Esophagus muscularis mucosa (tissue), 4 donors: ENCODE data around the gene LTC4S. TPM values are rescaled to one million over a fixed set of nuclear protein-coding genes. Genes with fewer than 3 reads are reported as not detected.

ENCODE experiments used
- DNase-seq: peaks from one replicate; pipeline ENCODE4 v3.0.0-alpha.2; 2017; ENCODE audit errors: extremely low spot score
- H3K27ac ChIP-seq, 4 donors: fragments of 200-600 bp; sonication (generic); replicated peaks in 1 of 4; 1 replicate in 3 of 4; 2 replicates in 1 of 4; pipeline ENCODE4 v1.5.1; 2016 to 2019; ENCODE audit warnings: mild to moderate bottlenecking in 1 of 4
- H3K27me3 ChIP-seq, 4 donors: fragments of 200-600 bp; sonication (generic); one replicate each; pipeline versions ENCODE4 v1.5.1 to v1.6.0; 2016 to 2019
- H3K36me3 ChIP-seq, 4 donors: fragments of 200-600 bp; sonication (generic); one replicate each; pipeline ENCODE4 v1.5.1; 2016 to 2019
- H3K4me1 ChIP-seq, 4 donors: fragments of 200-600 bp; sonication (generic); one replicate each; pipeline ENCODE4 v1.5.1; 2016 to 2019
- H3K4me3 ChIP-seq, 4 donors: fragments of 200-600 bp; sonication (generic); 1 replicate in 2 of 4; 2 replicates in 2 of 4; pipeline ENCODE4 v1.5.1; 2016 to 2019; ENCODE audit warnings: mild to moderate bottlenecking in 4 of 4, moderate library complexity in 1 of 4
- H3K9me3 ChIP-seq, 4 donors: fragments of 200-600 bp; sonication (generic); 1 replicate in 3 of 4; 2 replicates in 1 of 4; pipeline ENCODE4 v1.5.1; 2016 to 2019
- CTCF ChIP-seq, 3 experiments: fragments of 200-600 bp in 2 of 3; fragments of 450-650 bp in 1 of 3; sonication (generic) in 2 of 3; IDR thresholded peaks; one replicate each; pipeline ENCODE4 v1.5.1; 2017 to 2019; ENCODE audit warnings: antibody characterized with exemption in 3 of 3, mild to moderate bottlenecking in 2 of 3, moderate library complexity in 1 of 3
- EP300 ChIP-seq: sonication (generic); formaldehyde crosslinking; IDR thresholded peaks from one replicate; pipeline ENCODE4 v1.6.1; 2017; ENCODE audit warnings: antibody characterized with exemption
- POLR2A ChIP-seq: fragments of 450-650 bp; IDR thresholded peaks from one replicate; pipeline ENCODE4 v1.6.1; 2017; ENCODE audit warnings: antibody characterized with exemption, moderate library complexity, mild to moderate bottlenecking, low read depth
- POLR2AphosphoS5 ChIP-seq, 2 donors: sonication (generic); formaldehyde crosslinking; IDR thresholded peaks; one replicate each; pipeline ENCODE4 v1.6.1; 2017; ENCODE audit warnings: antibody characterized with exemption in 2 of 2
- WGBS: methylation state at CpG from one replicate; pipeline ENCODE4 v1.1.5; 2018; 5-methylcytosine and 5-hydroxymethylcytosine counted together
- intact Hi-C: fragments of 100-400 bp; cut with DNase I; formaldehyde crosslinking; loops from one replicate; pipeline ENCODE4 v1.15.1; 2023
- total RNA-seq, 4 donors: library from RNA; depleted of rRNA; stranded (reverse); fragments of >200 nt; gene quantifications; one replicate each; pipeline versions ENCODE4 v1.1.0 to v1.2.1, GENCODE V29; 2016

Gene LTC4S
- total RNA-seq, 4 donors from 2014 or later, result 7.9 to 15.2 (median 12.8) TPM

GRCh38 chr5:179812135-179812825, 18.5 kb downstream of the LTC4S start:
- Histone ChIP-seq H3K4me3 (no peak overlapping the region), H3K27me3 (no peaks in the 10 kb centered on the region), H3K9me3 (no peaks in the 10 kb centered on the region), H3K27ac (no peak overlapping the region), H3K4me1 (peaks cover 8 to 21% (median 20%) of the 10 kb centered on the region in 4 donors), H3K36me3 (peaks cover 0 to 15% (median 11%) of the 10 kb centered on the region in 4 donors)
- DNase-seq, result no peak
- no peak for TF ChIP-seq CTCF (IDR thresholded peaks at IDR 0.05)
- TF ChIP-seq EP300, result no peak
- TF ChIP-seq POLR2A, result no peak
- no peak for TF ChIP-seq POLR2AphosphoS5 (IDR thresholded peaks at IDR 0.05)
- WGBS, result 97% methylated on average over 18 of the region's 27 CpGs
- intact Hi-C loops, result no loop called here

- Histone ChIP-seq H3K27me3 (no peaks in the 10 kb centered on the region), H3K4me1 (peaks cover 10 to 21% (median 20%) of the 10 kb centered on the region in 4 donors), H3K4me3 (no peak overlapping the region), H3K36me3 (peaks cover 0 to 15% (median 11%) of the 10 kb centered on the region in 4 donors), H3K9me3 (no peaks in the 10 kb centered on the region), H3K27ac (no peak overlapping the region)
- 96% methylated on average over 5 of the region's 5 CpGs for WGBS
- TF ChIP-seq CTCF (IDR thresholded peaks at IDR 0.05) (no peak), POLR2A (no peak), EP300 (no peak), POLR2AphosphoS5 (IDR thresholded peaks at IDR 0.05) (no peak)
- intact Hi-C loops, result no loop called here
- no peak for DNase-seq
These were observed 19.3 kb downstream of the LTC4S start for GRCh38 chr5:179812997-179813607.

DNA sequence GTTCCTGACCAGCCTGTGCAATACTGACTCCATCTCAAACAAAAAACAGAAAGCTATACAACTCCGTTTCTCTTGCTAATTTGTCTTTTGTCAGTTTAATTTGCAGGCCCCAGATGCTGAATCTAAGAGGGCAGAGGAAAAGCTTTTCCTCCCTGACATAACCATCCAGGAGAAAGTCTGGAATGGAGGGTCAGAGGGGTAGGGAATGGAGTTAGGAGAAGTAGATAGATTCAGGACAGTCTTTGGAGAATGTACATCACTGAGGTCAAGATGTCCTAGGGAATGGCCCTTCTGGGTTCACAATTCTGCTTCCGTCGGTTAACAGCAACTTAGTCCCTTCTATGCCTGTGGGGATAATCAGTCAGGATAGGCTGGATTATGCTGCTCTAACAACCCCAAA, 20.3 kb downstream of the LTC4S start:
- DNase-seq, result no peak
- Histone ChIP-seq H3K27ac (no peak overlapping the region), H3K36me3 (peaks cover 0 to 15% (median 11%) of the 10 kb centered on the region in 4 donors), H3K4me1 (peaks cover 17 to 29% (median 28%) of the 10 kb centered on the region in 4 donors), H3K27me3 (no peaks in the 10 kb centered on the region), H3K4me3 (no peak overlapping the region), H3K9me3 (no peaks in the 10 kb centered on the region)
- intact Hi-C loops, result no loop called here
- WGBS, result 81% methylated on average over 3 of the region's 3 CpGs
- TF ChIP-seq CTCF (IDR thresholded peaks at IDR 0.05) (no peak), EP300 (no peak), POLR2A (no peak), POLR2AphosphoS5 (IDR thresholded peaks at IDR 0.05) (no peak)

DNA sequence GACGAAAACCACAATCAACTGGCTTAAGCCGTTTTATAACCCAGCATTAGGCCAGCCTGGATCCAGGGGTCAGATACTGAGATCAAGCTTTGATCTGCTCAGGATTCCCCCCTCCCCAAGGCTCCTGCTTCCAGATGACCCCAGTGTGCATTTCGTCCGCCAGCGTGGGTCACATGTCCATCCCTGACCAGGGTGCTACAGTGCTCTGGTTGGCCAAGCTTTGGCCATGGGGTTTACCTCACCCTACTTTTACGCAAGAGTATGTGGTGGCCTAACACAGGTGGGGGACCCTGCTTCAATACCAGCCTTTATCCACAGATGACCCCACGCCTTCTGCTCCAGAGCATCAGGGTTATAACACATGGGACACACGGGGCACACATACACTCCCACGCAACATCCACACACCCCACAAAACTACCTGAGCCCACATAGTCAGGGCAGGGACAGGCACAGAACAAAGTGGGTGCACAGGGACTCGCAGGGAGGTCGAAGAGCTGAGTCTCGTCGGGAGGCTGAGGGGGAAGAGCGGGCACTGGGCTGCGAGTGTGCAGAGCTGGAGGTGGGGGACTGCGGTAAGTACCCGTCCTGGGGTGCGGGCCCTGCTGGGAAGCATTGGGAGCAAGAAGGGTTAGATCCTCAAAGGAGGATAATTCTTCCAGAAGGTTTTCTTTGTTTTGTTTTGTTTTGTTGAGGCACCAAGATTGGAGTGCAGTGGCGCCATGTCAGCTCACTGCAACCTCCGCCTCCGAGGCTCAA, 21.9 kb downstream of the LTC4S start:
- Histone ChIP-seq H3K4me3 (no peak overlapping the region), H3K36me3 (peaks cover 0 to 15% (median 11%) of the 10 kb centered on the region in 4 donors), H3K4me1 (peaks cover 30 to 45% (median 43%) of the 10 kb centered on the region in 4 donors), H3K27me3 (no peaks in the 10 kb centered on the region), H3K27ac (no peak overlapping the region), H3K9me3 (no peaks in the 10 kb centered on the region)
- DNase-seq, result no peak
- 94% methylated on average over 21 of the region's 21 CpGs for WGBS
- intact Hi-C loops, result no loop called here
- TF ChIP-seq EP300 (no peak), CTCF (IDR thresholded peaks at IDR 0.05) (no peak), POLR2AphosphoS5 (IDR thresholded peaks at IDR 0.05) (no peak), POLR2A (no peak)
